ENCODE measurements around the gene TNNI2. TPM values are rescaled to one million over a fixed set of nuclear protein-coding genes. Genes with fewer than 3 reads are reported as not detected.
A peak's percentile ranks its signal among the peaks of the same experiment; 100 is the strongest.
"Not testable (repeated sequence)": the region's sequence is repeated elsewhere in the genome, so short reads cannot be mapped to it uniquely, and the experiment has no call there.

The TNNI2 gene
- total RNA-seq, 1 donor from 2014 or later: not detected

- DNase-seq (ENCODE audit: low read depth): no peak
- no peak for TF ChIP-seq CTCF (IDR thresholded peaks at IDR 0.05; ENCODE audit: insufficient read depth, low read length, poor library complexity, severe bottlenecking)
- Histone ChIP-seq H3K27me3 (ENCODE audit: control insufficient read depth, insufficient read depth, low read length) (peaks cover 41% of the 10 kb centered on the region), H3K4me3 (ENCODE audit: low read depth, low read length) (no peak overlapping the region), H3K36me3 (ENCODE audit: control insufficient read depth, insufficient read depth, low read length) (no peaks in the 10 kb centered on the region)
Observed at GRCh38 chr11:1870721-1871466, 32.1 kb downstream of the TNNI2 start.

- H3K4me3 ChIP-seq (ENCODE audit: low read depth, low read length): no peak overlapping the region
- peaks cover 41% of the 10 kb centered on the region for H3K27me3 ChIP-seq (ENCODE audit: control insufficient read depth, insufficient read depth, low read length)
- DNase-seq (ENCODE audit: low read depth): no peak
- H3K36me3 ChIP-seq (ENCODE audit: control insufficient read depth, insufficient read depth, low read length): no peaks in the 10 kb centered on the region
- TF ChIP-seq CTCF (IDR thresholded peaks at IDR 0.05; ENCODE audit: insufficient read depth, low read length, poor library complexity, severe bottlenecking): no peak
Observed at GRCh38 chr11:1871531-1871930, 32.8 kb downstream of the TNNI2 start.

- Histone ChIP-seq H3K4me3 (ENCODE audit: low read depth, low read length) (no peak overlapping the region), H3K27me3 (ENCODE audit: control insufficient read depth, insufficient read depth, low read length) (peaks cover 36% of the 10 kb centered on the region), H3K36me3 (ENCODE audit: control insufficient read depth, insufficient read depth, low read length) (no peaks in the 10 kb centered on the region)
- no peak for TF ChIP-seq CTCF (IDR thresholded peaks at IDR 0.05; ENCODE audit: insufficient read depth, low read length, poor library complexity, severe bottlenecking)
- DNase-seq (ENCODE audit: low read depth): no peak
Observed at GRCh38 chr11:1872267-1872985, 33.6 kb downstream of the TNNI2 start.

- Histone ChIP-seq H3K4me3 (ENCODE audit: low read depth, low read length) (no peak overlapping the region), H3K36me3 (ENCODE audit: control insufficient read depth, insufficient read depth, low read length) (no peaks in the 10 kb centered on the region), H3K27me3 (ENCODE audit: control insufficient read depth, insufficient read depth, low read length) (peaks cover 34% of the 10 kb centered on the region)
- TF ChIP-seq CTCF (IDR thresholded peaks at IDR 0.05; ENCODE audit: insufficient read depth, low read length, poor library complexity, severe bottlenecking): no peak
- peak; percentile 23 for DNase-seq (ENCODE audit: low read depth)
Observed at GRCh38 chr11:1873048-1873812, 34.4 kb downstream of the TNNI2 start.

GRCh38 chr11:1873813-1874150, 35.0 kb downstream of the TNNI2 start:
- H3K36me3 ChIP-seq (ENCODE audit: control insufficient read depth, insufficient read depth, low read length); DNase-seq (ENCODE audit: low read depth); H3K4me3 ChIP-seq (ENCODE audit: low read depth, low read length): not testable (repeated sequence)
- H3K27me3 ChIP-seq (ENCODE audit: control insufficient read depth, insufficient read depth, low read length): peaks cover 29% of the 10 kb centered on the region

GRCh38 chr11:1874441-1875092, 35.8 kb downstream of the TNNI2 start:
- H3K27me3 ChIP-seq (ENCODE audit: control insufficient read depth, insufficient read depth, low read length): peaks cover 21% of the 10 kb centered on the region
- not testable (repeated sequence) for DNase-seq (ENCODE audit: low read depth); H3K4me3 ChIP-seq (ENCODE audit: low read depth, low read length); H3K36me3 ChIP-seq (ENCODE audit: control insufficient read depth, insufficient read depth, low read length)

Data from kidney epithelial cell (primary cell).